B cell (primary cell): ENCODE results near the gene TTC32.

Experiments
- EZH2 ChIP-seq: IDR thresholded peaks from 2 replicates; pipeline ENCODE4 v1.6.1; 2012; ENCODE audit warnings: borderline replicate concordance, low read depth, mild to moderate bottlenecking, moderate library complexity, low read length; ENCODE audit not compliant: insufficient read depth, poor library complexity, severe bottlenecking
- TF ChIP-seq, protein P1 (sequence below): fragments of 200-600 bp; IDR thresholded peaks from one replicate; pipeline ENCODE4 v1.8.0; 2022; ENCODE audit warnings: antibody characterized with exemption, mild to moderate bottlenecking

DNA sequence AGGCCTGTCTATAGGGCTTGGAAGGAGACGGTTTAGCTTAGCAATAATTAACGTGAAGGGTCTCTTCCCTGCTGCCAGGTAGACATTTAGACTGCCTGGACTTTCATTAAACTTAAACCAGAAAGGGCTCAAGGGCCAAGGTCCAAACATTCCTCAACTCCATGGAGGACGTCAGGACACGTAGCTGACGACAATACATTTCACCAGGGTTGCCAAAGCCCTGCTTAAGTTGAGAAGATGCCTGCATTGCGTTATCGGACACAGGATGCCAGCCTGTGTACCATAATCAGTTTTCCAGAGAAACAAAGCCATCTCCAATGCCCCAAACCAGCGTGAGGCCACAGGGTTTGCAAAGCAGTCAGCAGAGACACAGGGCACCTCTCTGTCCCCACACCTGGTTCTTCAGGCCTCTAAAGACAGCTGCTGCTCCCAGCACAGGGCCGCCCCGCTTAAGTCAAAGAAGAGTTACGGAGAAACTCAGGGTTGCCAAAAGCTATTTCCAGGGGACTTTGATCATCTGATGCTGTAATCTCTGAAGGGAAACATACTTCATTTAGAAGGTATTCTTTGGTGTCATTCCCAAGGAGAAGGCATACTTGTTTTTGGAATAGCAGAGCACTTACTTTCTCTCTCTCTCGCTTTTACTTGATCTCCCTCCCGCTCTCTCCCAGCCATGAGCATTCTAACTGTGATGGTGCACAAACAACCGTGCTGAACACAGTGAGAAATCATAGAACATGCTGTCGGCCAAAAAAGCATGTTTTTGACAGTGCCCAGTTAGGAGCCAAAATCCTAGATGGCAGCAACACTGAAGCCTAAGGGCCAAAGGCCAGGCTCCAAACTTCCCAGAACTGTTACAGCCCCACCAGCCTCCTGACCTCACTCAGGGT is 46.0 kb downstream of the TTC32 start:
- TF ChIP-seq, protein P1, sequence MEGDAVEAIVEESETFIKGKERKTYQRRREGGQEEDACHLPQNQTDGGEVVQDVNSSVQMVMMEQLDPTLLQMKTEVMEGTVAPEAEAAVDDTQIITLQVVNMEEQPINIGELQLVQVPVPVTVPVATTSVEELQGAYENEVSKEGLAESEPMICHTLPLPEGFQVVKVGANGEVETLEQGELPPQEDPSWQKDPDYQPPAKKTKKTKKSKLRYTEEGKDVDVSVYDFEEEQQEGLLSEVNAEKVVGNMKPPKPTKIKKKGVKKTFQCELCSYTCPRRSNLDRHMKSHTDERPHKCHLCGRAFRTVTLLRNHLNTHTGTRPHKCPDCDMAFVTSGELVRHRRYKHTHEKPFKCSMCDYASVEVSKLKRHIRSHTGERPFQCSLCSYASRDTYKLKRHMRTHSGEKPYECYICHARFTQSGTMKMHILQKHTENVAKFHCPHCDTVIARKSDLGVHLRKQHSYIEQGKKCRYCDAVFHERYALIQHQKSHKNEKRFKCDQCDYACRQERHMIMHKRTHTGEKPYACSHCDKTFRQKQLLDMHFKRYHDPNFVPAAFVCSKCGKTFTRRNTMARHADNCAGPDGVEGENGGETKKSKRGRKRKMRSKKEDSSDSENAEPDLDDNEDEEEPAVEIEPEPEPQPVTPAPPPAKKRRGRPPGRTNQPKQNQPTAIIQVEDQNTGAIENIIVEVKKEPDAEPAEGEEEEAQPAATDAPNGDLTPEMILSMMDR: no peak
- no peak for TF ChIP-seq EZH2
